GM15510 (cell line): ENCODE measurements around the gene DOCK3.

ENCODE experiments used
- POLR2A ChIP-seq: IDR thresholded peaks from 3 replicates; pipeline ENCODE4 v1.6.1; 2011; ENCODE audit warnings: borderline replicate concordance; ENCODE audit not compliant: insufficient read length; ENCODE audit errors: extremely low read depth

DOCK3 gene

DNA sequence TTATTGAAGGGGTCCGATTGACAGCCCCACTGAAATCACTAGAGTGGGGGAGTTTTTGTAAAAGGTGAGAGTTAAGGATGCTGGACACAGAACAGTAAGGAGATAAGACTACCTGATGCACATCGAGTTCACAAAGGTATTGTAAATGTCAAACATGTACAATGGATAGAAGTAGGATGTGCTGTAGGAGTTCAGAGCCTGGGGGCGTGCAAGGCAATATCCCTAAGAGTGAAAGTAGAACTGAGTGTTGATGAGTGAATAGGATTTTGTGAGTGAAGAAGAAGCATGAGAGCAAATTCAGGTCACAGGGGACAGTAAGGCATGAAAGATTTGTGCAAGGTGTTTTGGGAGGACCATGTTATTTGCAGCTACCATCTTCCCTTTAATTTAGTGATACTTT lies 21.5 kb downstream of the DOCK3 start:
- TF ChIP-seq POLR2A: no peak

GRCh38 chr3:50698269-50698668 lies 23.5 kb downstream of the DOCK3 start:
- no peak for TF ChIP-seq POLR2A

DNA sequence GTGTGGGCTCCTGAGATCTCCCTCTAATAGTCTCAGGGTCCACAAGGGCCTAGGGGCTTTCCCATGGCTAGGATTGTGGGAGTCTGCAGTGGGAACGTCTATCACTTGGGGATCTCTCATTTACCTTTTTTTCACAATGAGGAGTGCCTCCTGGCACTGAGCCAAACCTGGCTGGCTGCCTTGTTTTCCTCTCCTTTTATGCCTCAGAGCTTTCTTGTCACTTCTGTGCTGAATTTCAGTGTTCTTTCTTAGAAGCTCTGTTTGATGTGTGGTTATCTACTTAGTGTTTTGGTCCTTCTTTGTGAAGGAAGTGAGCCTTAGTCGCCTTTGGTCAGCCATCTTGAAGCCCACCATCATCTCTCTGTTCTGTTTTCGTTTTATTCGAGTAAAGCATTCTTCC lies 33.9 kb downstream of the DOCK3 start:
- TF ChIP-seq POLR2A: no peak

DNA sequence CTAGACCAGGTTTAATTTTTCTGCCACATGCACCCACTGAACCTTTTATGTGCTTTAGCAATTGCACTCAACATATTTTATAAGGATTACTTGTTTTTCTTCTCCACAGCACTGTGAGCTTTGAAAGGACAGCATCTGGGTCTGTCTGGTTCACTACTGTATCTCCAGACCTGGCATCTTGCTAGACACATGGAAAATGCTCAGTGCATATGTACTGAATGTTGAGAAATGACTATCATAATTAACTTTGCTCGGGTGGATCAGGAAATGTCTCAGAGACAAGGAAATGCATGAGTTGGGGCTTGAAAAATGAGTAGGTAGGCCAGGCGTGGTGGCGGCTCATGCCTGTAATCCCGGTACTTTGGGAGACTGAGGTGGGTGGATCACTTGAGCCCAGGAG lies 40.2 kb downstream of the DOCK3 start:
- TF ChIP-seq POLR2A: no peak

- no peak for TF ChIP-seq POLR2A
These were observed 50.1 kb downstream of the DOCK3 start for GRCh38 chr3:50724831-50725230.

DNA sequence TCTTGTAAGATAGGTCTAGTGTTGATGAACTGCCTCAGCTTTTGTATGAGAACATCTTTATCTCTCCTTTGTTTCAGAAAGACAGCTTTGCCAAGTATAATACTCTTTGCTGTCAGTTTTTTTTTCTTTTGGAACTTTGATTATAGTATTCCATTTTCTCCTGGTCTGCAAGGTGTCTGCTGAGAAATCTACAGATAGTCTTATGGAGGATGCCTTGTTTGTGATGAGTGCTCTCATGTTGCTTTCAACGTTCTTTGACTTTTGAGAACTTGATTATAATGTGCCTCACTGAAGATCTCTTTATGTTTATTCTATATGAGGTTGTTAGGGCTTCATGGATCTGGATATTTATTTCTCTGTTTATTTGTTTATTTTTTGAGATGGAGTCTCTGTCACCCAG lies 60.3 kb downstream of the DOCK3 start:
- no peak for TF ChIP-seq POLR2A

DNA sequence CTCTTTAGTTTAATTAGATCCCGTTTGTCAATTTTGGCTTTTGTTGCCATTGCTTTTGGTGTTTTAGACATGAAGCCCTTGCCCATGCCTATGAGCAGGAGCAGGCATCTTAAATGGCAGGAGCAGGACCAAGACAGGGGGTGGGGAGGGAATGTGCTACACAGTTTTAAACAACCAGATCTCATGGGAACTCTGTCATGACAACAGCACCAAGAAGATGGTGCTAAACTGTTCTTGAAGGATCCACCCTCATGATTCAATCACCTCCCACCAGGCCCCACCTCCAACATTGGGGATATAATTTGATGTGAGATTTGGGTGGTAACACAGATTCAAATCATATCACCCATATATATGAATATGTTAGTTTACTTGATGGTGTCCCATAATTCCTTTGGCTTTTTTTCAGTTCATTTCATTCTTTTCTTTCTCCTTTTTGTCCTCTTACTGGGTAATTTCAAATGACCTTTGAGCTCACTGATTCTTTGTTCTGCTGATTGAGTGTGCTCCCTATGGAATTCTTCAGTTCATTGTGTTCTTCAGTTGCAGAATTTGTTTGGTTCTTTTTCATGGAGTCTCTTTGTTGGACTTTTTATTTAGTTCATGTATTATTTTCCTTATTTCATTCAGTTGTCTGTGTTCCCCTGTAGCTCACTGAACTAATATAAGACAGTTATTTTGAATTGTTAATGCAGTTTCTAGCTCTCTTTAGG lies 62.6 kb downstream of the DOCK3 start:
- no peak for TF ChIP-seq POLR2A

DNA sequence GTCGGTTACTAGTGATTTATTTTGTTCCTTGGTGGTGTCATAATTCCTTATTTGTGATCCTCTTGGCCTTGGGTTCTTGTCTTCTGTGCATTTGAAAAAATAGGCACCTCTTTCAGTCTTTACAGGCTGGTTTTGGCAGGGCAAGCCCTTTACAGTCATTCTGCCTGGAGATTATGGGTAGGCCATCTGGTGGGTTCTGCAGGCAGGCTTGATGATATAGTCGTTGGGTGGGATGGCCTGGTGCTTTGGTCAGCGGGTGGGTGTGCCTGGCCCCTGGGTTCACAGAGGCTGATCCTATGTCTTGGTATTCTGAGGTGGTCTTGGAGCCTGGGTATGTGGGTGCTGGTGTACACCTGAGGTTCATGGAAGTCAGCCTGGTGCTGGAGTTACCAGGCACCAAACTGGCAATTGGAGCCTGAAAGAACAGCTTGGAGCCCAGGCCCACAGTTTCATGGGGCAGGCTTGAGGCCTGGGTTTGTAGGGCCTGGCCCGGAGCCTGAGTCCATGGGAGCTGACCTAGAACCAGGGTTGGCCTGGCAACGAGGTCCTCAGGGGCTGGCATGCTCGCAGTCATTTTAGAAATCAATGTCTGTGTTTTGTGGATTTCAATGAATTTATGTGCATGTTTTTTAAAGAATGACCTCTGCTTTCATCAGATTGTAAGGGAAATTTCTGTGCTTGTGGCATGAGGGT lies 63.3 kb downstream of the DOCK3 start:
- no peak for TF ChIP-seq POLR2A

DNA sequence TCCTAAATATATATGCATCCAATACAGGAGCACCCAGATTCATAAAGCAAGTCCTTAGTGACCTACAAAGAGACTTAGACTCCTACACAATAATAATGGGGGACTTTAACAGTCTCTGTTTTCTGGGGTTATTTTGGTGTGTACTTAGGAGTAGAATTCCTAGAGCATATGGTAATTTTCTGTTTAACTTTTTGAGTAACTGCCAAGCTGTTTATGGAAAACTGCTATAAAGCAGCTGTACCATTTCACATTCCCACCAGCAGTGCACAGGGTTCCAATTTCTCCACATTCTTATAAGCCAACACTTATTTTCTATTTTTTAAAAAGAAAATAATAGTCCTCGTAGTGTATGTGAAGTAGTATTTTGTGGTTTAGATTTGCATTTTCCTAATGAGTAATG lies 68.9 kb downstream of the DOCK3 start:
- TF ChIP-seq POLR2A: no peak

- TF ChIP-seq POLR2A: no peak
These were observed 75.1 kb downstream of the DOCK3 start for GRCh38 chr3:50749822-50750221.

- no peak for TF ChIP-seq POLR2A
These were observed 84.3 kb downstream of the DOCK3 start for GRCh38 chr3:50759015-50759414.

DNA sequence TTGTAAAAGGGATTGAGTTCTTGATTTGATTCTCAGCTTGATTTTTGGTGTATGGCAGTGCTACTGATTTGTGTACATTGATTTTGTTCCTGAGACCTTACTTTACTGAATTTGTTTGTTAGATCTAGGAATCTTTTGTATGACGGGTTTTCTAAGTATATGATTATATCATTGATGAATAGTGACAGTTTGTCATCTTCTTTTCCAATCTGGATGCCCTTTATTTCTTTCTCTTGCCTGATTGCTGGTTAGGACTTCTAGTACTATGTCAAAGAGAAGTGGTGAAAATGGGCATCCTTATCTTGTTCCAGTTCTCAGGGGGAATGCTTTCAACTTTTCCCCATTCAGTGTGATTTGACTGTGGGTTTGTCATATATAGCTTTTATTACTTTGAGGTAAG lies 103.0 kb downstream of the DOCK3 start:
- TF ChIP-seq POLR2A: no peak

GRCh38 chr3:50786631-50787030 lies 111.9 kb downstream of the DOCK3 start:
- no peak for TF ChIP-seq POLR2A

GRCh38 chr3:50792568-50792967 lies 117.8 kb downstream of the DOCK3 start:
- no peak for TF ChIP-seq POLR2A

- TF ChIP-seq POLR2A: no peak
These were observed 130.6 kb downstream of the DOCK3 start for GRCh38 chr3:50805321-50805720.

GRCh38 chr3:50806031-50806430 lies 131.3 kb downstream of the DOCK3 start:
- no peak for TF ChIP-seq POLR2A

DNA sequence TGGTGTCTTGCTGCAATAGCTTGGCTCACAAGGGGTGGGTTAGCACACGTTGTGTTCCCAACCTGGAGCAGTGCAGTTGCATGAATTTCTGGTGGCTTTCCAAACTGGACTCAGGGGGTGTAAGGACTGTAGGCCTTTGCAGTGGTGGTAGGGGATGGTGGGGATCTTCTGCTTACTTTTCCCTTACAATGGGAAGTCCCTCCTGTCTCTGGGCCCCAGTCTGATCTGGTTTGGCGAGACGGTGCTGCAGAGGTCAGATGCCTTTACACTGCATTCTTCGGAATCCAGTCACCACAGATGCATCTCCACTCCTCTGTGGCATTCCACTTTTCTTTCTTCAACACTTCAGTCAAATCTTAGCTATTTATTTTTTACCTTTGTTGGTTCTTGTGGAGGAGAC lies 132.1 kb downstream of the DOCK3 start:
- TF ChIP-seq POLR2A: no peak

DNA sequence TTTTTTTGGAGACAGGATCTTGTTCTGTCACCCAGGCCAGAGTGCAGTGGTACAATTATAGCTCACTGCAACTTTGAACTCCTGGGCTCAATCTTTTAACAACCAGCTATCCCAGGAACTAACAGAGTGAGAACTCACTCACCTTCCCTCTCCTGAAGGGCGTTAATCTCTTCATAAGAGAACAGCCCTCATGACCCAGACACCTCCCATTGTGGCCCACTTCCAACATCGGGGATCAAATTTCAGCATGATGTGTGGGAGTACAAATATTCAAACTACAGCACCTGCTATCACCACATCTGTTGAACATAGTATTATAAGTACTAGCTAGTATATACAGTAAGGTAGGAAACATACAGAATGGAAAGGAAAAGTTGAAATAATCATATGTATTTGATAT lies 132.5 kb downstream of the DOCK3 start:
- TF ChIP-seq POLR2A: no peak

DNA sequence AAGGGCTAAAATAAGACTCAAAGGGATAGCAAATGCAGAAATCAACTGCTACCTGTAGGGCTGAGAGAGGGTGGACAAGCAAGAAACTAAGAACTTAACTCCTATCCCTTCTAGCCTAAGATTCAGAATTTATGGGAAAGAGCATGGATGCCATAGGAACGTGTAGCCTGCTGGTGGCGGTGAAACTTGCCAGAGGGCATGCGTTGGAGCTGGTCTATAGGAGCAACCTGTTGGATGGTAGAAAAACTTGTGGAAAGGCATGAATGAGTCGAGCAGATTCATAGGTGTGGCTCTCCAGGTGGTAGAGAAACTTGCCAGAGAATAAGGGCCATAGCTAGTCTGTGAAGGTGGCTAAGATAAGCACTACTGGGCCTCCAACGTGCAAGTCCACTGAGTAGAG lies 137.2 kb downstream of the DOCK3 start:
- TF ChIP-seq POLR2A: no peak
